Measurements from ENCODE around the gene USP49. TPM values are rescaled to one million over a fixed set of nuclear protein-coding genes. Genes with fewer than 3 reads are reported as not detected.
"Not testable (repeated sequence)": the region's sequence is repeated elsewhere in the genome, so short reads cannot be mapped to it uniquely, and the experiment has no call there.

Gene USP49
- total RNA-seq, 1 experiment from 2014 or later = 7.0 TPM

DNA sequence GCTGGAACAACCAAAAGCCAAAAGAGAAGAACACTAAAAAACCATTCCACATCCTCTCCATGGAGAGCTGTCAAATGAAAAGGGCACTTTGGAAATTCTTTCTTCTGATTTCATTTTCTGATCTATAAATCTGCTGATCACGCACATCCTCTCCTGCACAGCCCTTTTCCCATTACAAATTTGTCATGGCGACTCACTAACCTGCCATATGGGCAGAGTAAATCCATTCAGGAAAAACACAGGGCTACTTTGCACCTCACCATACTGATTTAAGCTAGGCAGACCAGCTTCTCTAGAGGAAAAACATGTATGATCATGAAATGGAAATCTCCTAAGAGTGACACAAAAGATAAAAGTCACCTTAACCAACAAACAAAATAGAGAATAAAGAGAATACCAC, 81.7 kb downstream of the USP49 start:
- no peaks in the 10 kb centered on the region for H3K36me3 Mint-ChIP-seq (ENCODE audit: insufficient read depth, unreplicated experiment)
- no peaks in the 10 kb centered on the region for H3K9me3 Mint-ChIP-seq (ENCODE audit: low read depth, unreplicated experiment)
- H3K27me3 Mint-ChIP-seq (ENCODE audit: unreplicated experiment) = no peaks in the 10 kb centered on the region
- no peak for DNase-seq
- intact Hi-C loops (cut with micrococcal nuclease; ENCODE audit: unreplicated experiment) = no loop called here
- no TSS peak for BruUV-seq (replicated peaks)
- CTCF ChIA-PET = no interaction called here
- H3K27ac Mint-ChIP-seq (ENCODE audit: unreplicated experiment) = no peak overlapping the region
- H3K4me3 Mint-ChIP-seq (ENCODE audit: low read depth, unreplicated experiment) = no peak overlapping the region
- H3K4me1 Mint-ChIP-seq (ENCODE audit: low read depth, unreplicated experiment) = no peaks in the 10 kb centered on the region
- TF ChIP-seq, protein P1, sequence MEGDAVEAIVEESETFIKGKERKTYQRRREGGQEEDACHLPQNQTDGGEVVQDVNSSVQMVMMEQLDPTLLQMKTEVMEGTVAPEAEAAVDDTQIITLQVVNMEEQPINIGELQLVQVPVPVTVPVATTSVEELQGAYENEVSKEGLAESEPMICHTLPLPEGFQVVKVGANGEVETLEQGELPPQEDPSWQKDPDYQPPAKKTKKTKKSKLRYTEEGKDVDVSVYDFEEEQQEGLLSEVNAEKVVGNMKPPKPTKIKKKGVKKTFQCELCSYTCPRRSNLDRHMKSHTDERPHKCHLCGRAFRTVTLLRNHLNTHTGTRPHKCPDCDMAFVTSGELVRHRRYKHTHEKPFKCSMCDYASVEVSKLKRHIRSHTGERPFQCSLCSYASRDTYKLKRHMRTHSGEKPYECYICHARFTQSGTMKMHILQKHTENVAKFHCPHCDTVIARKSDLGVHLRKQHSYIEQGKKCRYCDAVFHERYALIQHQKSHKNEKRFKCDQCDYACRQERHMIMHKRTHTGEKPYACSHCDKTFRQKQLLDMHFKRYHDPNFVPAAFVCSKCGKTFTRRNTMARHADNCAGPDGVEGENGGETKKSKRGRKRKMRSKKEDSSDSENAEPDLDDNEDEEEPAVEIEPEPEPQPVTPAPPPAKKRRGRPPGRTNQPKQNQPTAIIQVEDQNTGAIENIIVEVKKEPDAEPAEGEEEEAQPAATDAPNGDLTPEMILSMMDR (IDR thresholded peaks at IDR 0.05; ENCODE audit: unreplicated experiment) = no peak

DNA sequence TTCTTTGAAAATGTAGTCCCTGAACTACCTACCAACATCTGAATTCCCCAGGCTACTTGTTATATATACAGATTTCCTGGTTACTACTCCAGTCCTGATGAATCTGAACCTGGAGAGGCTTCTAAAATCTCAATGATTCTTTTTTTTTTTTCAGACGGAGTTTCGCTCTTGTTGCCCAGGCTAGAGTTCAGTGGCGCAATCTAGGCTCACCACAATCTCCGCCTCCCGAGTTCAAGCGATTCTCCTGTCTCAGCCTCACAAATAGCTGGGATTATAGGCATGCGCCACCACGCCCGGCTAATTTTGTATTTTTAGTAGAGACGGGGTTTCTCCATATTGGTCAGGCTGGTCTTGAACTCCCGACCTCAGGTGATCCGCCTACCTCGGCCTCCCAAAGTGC, 83.2 kb downstream of the USP49 start:
- H3K9me3 Mint-ChIP-seq (ENCODE audit: low read depth, unreplicated experiment); intact Hi-C loops (cut with micrococcal nuclease; ENCODE audit: unreplicated experiment); BruUV-seq (replicated peaks); H3K27me3 Mint-ChIP-seq (ENCODE audit: unreplicated experiment); DNase-seq; H3K27ac Mint-ChIP-seq (ENCODE audit: unreplicated experiment); H3K4me3 Mint-ChIP-seq (ENCODE audit: low read depth, unreplicated experiment); CTCF ChIA-PET; H3K36me3 Mint-ChIP-seq (ENCODE audit: insufficient read depth, unreplicated experiment); H3K4me1 Mint-ChIP-seq (ENCODE audit: low read depth, unreplicated experiment): not testable (repeated sequence)

DNA sequence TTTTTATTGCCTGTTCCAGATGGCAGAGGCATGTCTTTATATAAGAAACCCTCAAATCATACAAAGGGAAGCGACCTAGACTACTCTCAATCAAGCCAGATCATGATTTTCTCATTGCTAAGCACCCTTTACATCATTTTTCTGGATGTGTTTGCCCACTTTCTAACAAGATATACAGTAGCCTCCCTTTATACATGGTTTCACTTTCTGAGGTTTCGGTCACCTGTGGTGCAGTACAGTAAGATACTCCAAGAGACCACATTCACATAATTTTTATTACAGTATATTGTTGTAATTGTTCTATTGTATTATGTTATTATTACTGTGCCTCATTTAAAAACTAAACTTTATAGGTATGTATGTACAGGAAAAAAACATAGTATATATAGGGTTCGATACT, 84.1 kb downstream of the USP49 start:
- intact Hi-C loops (cut with micrococcal nuclease; ENCODE audit: unreplicated experiment) = no loop called here
- no peak for DNase-seq
- CTCF ChIA-PET = no interaction called here
- Mint-ChIP-seq H3K4me1 (ENCODE audit: low read depth, unreplicated experiment) (no peaks in the 10 kb centered on the region), H3K27ac (ENCODE audit: unreplicated experiment) (no peak overlapping the region), H3K36me3 (ENCODE audit: insufficient read depth, unreplicated experiment) (no peaks in the 10 kb centered on the region), H3K9me3 (ENCODE audit: low read depth, unreplicated experiment) (no peaks in the 10 kb centered on the region), H3K4me3 (ENCODE audit: low read depth, unreplicated experiment) (no peak overlapping the region), H3K27me3 (ENCODE audit: unreplicated experiment) (no peaks in the 10 kb centered on the region)
- BruUV-seq (replicated peaks) = no TSS peak
- TF ChIP-seq, protein P1 (IDR thresholded peaks at IDR 0.05; ENCODE audit: unreplicated experiment) = no peak

DNA sequence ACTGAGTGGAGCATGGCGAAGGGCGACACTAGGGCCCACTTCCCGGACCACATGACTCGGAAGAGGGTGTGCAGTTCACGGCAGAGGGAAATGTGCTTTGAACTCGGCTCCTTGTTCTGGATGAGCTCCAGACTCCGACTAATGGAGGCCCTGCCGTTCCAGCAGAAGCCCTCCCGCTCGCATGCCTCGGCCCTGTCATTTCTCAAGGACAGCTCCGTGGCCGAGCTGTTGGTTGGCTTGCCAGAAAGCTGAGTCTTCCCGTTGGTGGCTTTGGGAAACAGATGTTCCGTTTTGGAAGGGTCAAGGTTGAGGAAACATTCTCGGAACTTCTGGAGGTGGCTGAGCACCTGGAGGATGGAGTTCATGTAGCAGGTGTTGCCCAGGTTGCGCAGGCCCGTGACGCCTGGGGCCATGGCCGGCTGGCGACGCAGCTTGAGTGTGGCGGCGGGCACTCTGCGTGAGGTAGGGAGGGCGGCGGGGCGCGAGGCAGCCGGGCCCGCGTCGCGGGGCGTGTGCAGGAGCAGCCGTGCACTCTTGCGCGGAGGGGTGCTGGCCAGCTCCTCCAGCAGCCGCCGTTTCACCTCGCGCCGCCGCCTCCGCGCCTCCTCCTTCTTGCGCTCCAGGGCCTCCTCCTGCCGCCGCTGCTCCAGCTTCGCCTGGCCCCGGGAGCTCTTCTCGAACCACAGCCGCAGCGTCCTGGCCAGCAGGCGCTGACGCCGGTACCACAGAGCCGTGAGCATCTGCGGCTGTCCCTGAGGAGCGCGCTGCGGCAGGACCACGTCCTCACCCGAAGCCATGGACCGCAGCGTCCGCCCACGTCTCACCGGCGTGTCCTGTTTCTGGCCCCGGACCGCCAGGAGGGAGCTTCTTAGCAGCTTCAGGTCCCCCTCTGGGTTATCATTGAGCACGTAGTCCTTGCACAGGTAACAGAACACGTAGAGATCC, 89.1 kb downstream of the USP49 start:
- no peak overlapping the region for H3K4me3 Mint-ChIP-seq (ENCODE audit: low read depth, unreplicated experiment)
- intact Hi-C loops (cut with micrococcal nuclease; ENCODE audit: unreplicated experiment) = no loop called here
- BruUV-seq (replicated peaks) = no TSS peak
- H3K27me3 Mint-ChIP-seq (ENCODE audit: unreplicated experiment) = no peaks in the 10 kb centered on the region
- no peaks in the 10 kb centered on the region for H3K4me1 Mint-ChIP-seq (ENCODE audit: low read depth, unreplicated experiment)
- H3K27ac Mint-ChIP-seq (ENCODE audit: unreplicated experiment) = no peak overlapping the region
- H3K36me3 Mint-ChIP-seq (ENCODE audit: insufficient read depth, unreplicated experiment) = no peaks in the 10 kb centered on the region
- DNase-seq = no peak
- TF ChIP-seq, protein P1 (IDR thresholded peaks at IDR 0.05; ENCODE audit: unreplicated experiment) = no peak
- no peaks in the 10 kb centered on the region for H3K9me3 Mint-ChIP-seq (ENCODE audit: low read depth, unreplicated experiment)
- CTCF ChIA-PET = interaction anchor here (0.6 kb wide), 1 partner anchor 23 kb away, joined by 3 read pairs; no protein-coding TSS in a partner anchor

DNA sequence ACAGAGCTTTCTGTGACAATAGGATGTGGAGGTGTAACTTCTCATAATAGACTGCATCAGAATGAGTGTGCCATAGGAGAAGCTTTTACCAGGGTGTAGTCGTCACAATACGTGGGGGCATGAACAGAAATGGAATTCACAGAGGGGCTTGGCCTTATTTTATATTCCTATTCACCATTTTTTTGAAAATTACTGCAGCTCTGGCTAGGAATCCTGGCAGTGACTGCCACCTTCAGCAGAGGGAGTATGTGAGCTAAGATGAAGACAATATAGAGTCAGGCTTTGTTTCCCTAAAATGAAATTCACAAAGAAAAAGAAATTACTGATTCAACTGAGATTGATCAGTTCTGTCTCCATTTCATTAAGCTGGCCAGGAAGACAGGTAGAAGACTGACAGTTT, 93.8 kb downstream of the USP49 start:
- Mint-ChIP-seq H3K9me3 (ENCODE audit: low read depth, unreplicated experiment) (no peaks in the 10 kb centered on the region), H3K27ac (ENCODE audit: unreplicated experiment) (no peak overlapping the region), H3K27me3 (ENCODE audit: unreplicated experiment) (no peaks in the 10 kb centered on the region), H3K36me3 (ENCODE audit: insufficient read depth, unreplicated experiment) (no peaks in the 10 kb centered on the region), H3K4me3 (ENCODE audit: low read depth, unreplicated experiment) (no peak overlapping the region), H3K4me1 (ENCODE audit: low read depth, unreplicated experiment) (no peaks in the 10 kb centered on the region)
- TF ChIP-seq, protein P1 (IDR thresholded peaks at IDR 0.05; ENCODE audit: unreplicated experiment) = no peak
- DNase-seq = peak; percentile 20
- intact Hi-C loops (cut with micrococcal nuclease; ENCODE audit: unreplicated experiment) = loop anchor here (1.0 kb wide), 1 partner anchor 243 kb away; no protein-coding TSS in a partner anchor
- BruUV-seq (replicated peaks) = no TSS peak
- CTCF ChIA-PET = interaction anchor here (0.5 to 1.6 kb wide), 7 partner anchors 14 to 413 kb away, joined by 3 to 9 read pairs (median 5); partner anchors contain the start of genes BYSL, MED20, TOMM6 and USP49

All from Calu3 (cell line).